Stomach (tissue), 9 donors: Measurements from ENCODE around the gene AJAP1. TPM values are rescaled to one million over a fixed set of nuclear protein-coding genes. Genes with fewer than 3 reads are reported as not detected.

Experiments used
- DNase-seq, 2 donors: peaks; one replicate each; pipeline versions ENCODE4 v3.0.0 to v3.0.0-alpha.2; 2013 to 2019
- H3K27ac ChIP-seq, 5 donors: fragments of 200-600 bp in 4 of 5; sonication (generic) in 4 of 5; one replicate each; pipeline ENCODE4 v1.5.1; 2013 to 2019; ENCODE audit warnings: mild to moderate bottlenecking in 1 of 5, moderate library complexity in 1 of 5
- H3K27me3 ChIP-seq, 3 donors: fragments of 200-600 bp; sonication (generic); one replicate each; pipeline ENCODE4 v1.5.1; 2017 to 2019; ENCODE audit warnings: mixed run types in 1 of 3
- H3K36me3 ChIP-seq, 4 donors: fragments of 200-600 bp; sonication (generic); 1 replicate in 3 of 4; 2 replicates in 1 of 4; pipeline ENCODE4 v1.5.1; 2016 to 2019
- H3K4me1 ChIP-seq, 4 donors: fragments of 200-600 bp; sonication (generic); one replicate each; pipeline ENCODE4 v1.5.1; 2016 to 2019
- H3K4me3 ChIP-seq, 4 donors: fragments of 200-600 bp; sonication (generic) in 3 of 4; one replicate each; pipeline ENCODE4 v1.5.1; 2016 to 2019; ENCODE audit warnings: mild to moderate bottlenecking in 1 of 4
- H3K9me3 ChIP-seq, 4 donors: fragments of 200-600 bp; sonication (generic); one replicate each; pipeline ENCODE4 v1.5.1; 2016 to 2019
- EP300 ChIP-seq: sonication (generic); formaldehyde crosslinking; IDR thresholded peaks from one replicate; pipeline ENCODE4 v1.6.1; 2017; ENCODE audit warnings: antibody characterized with exemption
- POLR2A ChIP-seq, 4 donors: fragments of 450-650 bp; IDR thresholded peaks; one replicate each; pipeline ENCODE4 v1.6.1; 2016; ENCODE audit warnings: antibody characterized with exemption in 4 of 4, control low read depth in 2 of 4, mild to moderate bottlenecking in 1 of 4, moderate library complexity in 1 of 4
- POLR2AphosphoS5 ChIP-seq, 3 donors: sonication (generic); formaldehyde crosslinking; IDR thresholded peaks; one replicate each; pipeline ENCODE4 v1.6.1; 2016; ENCODE audit warnings: antibody characterized with exemption in 3 of 3
- WGBS, 5 donors: extraction: QIAGEN DNeasy Blood & Tissue Kit in 3 of 5; methylation state at CpG; one replicate each; pipeline versions ENCODE4 v1.1.5 to v1.1.7; 2013 to 2018; 5-methylcytosine and 5-hydroxymethylcytosine counted together
- intact Hi-C: fragments of 100-400 bp; cut with DNase I; formaldehyde crosslinking; loops from one replicate; pipeline ENCODE4 v1.15.1; 2023; ENCODE audit warnings: low total_unique reads
- polyA plus RNA-seq, 3 donors: library from polyadenylated mRNA; stranded (reverse); fragments of 200-250 nt; gene quantifications; one replicate each; pipeline ENCODE4 v1.2.3, GENCODE V29; 2013
- total RNA-seq, 5 donors: library from RNA; depleted of rRNA; stranded (reverse); fragments of >200 nt; gene quantifications; one replicate each; pipeline versions ENCODE4 v1.1.0 to v1.2.3, GENCODE V29; 2014 to 2016
- TF ChIP-seq, protein P1 (sequence below), 7 experiments: fragments of 450-650 bp in 4 of 7; fragments of 200-600 bp in 3 of 7; sonication (generic) in 3 of 7; IDR thresholded peaks; one replicate each; pipeline ENCODE4 v1.5.1; 2016 to 2019; ENCODE audit warnings: antibody characterized with exemption in 7 of 7, control low read depth in 2 of 7, mild to moderate bottlenecking in 1 of 7
- donor health status: healthy with polysubstance abuse.
- donor health status: Bipolar disorder and iron deficiency.
- donor health status: healthy.

The AJAP1 gene
- total and polyA plus RNA-seq, 8 donors: 0.10 to 1.1 (median 0.14) TPM; not detected in 3

DNA sequence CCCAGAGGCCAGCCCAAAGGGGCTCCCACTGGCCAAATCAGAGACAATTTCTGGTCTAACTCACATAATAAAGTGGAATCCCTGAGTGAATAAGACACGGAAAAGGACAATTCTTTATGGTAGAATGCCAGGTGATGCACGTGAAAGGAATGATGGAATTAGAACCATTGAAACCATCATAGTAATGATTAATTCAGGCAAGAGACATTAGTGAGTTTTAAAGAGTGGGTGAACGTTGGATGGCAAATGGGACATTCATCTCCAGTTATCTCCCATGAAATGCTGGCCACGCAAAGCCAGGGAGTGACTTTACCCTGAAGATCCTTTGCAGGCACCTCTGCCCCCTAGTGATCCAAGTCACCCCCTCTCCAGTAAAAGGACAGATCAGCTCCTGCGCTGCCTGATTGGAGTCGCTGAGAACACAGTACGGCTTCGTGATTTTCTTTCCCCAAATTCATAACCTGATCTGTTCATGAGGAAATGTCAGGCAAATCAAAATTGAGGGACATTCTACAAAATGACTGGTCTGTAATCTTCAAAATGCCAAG lies 87.5 kb downstream of the AJAP1 start:
- Histone ChIP-seq H3K27me3 (peaks cover 0 to 40% (median 4%) of the 10 kb centered on the region in 3 donors), H3K4me3 (no peak overlapping the region), H3K4me1 (no peaks in the 10 kb centered on the region), H3K27ac (no peak overlapping the region), H3K9me3 (peaks cover 0 to 15% (median 9%) of the 10 kb centered on the region in 4 donors), H3K36me3 (no peaks in the 10 kb centered on the region)
- TF ChIP-seq EP300 (no peak), POLR2AphosphoS5 (IDR thresholded peaks at IDR 0.05) (no peak), POLR2A (IDR thresholded peaks at IDR 0.05) (no peak)
- TF ChIP-seq, protein P1, sequence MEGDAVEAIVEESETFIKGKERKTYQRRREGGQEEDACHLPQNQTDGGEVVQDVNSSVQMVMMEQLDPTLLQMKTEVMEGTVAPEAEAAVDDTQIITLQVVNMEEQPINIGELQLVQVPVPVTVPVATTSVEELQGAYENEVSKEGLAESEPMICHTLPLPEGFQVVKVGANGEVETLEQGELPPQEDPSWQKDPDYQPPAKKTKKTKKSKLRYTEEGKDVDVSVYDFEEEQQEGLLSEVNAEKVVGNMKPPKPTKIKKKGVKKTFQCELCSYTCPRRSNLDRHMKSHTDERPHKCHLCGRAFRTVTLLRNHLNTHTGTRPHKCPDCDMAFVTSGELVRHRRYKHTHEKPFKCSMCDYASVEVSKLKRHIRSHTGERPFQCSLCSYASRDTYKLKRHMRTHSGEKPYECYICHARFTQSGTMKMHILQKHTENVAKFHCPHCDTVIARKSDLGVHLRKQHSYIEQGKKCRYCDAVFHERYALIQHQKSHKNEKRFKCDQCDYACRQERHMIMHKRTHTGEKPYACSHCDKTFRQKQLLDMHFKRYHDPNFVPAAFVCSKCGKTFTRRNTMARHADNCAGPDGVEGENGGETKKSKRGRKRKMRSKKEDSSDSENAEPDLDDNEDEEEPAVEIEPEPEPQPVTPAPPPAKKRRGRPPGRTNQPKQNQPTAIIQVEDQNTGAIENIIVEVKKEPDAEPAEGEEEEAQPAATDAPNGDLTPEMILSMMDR (IDR thresholded peaks at IDR 0.05): no peak
- WGBS, 5 donors: 65 to 75% (median 69%) methylated on average over 8 of the region's 8 CpGs
- intact Hi-C loops: no loop called here
- DNase-seq: no peak

GRCh38 chr1:4743978-4744750 lies 89.8 kb downstream of the AJAP1 start:
- no peaks in the 10 kb centered on the region for H3K4me1 ChIP-seq
- peaks cover 0 to 18% (median 0%) of the 10 kb centered on the region in 3 donors for H3K27me3 ChIP-seq
- DNase-seq: no peak
- TF ChIP-seq, protein P1 (IDR thresholded peaks at IDR 0.05): no peak
- TF ChIP-seq POLR2A (IDR thresholded peaks at IDR 0.05) (no peak), EP300 (no peak), POLR2AphosphoS5 (IDR thresholded peaks at IDR 0.05) (no peak)
- WGBS, 5 donors: 79 to 83% (median 80%) methylated on average over 17 of the region's 17 CpGs
- intact Hi-C loops: no loop called here
- H3K4me3 ChIP-seq: no peak overlapping the region
- no peaks in the 10 kb centered on the region for H3K36me3 ChIP-seq
- peaks cover 0 to 2% (median 0%) of the 10 kb centered on the region in 4 donors for H3K9me3 ChIP-seq
- no peak overlapping the region for H3K27ac ChIP-seq

- Histone ChIP-seq H3K4me3 (no peak overlapping the region), H3K4me1 (no peaks in the 10 kb centered on the region), H3K27me3 (peaks cover 0 to 12% (median 0%) of the 10 kb centered on the region in 3 donors), H3K36me3 (no peaks in the 10 kb centered on the region), H3K27ac (no peak overlapping the region), H3K9me3 (no peaks in the 10 kb centered on the region)
- intact Hi-C loops: no loop called here
- no peak for DNase-seq
- 39 to 55% (median 48%) methylated on average over 7 of the region's 7 CpGs for WGBS, 5 donors
- TF ChIP-seq EP300: no peak
- no peak for TF ChIP-seq POLR2AphosphoS5 (IDR thresholded peaks at IDR 0.05)
- TF ChIP-seq, protein P1 (IDR thresholded peaks at IDR 0.05): no peak
- no peak for TF ChIP-seq POLR2A (IDR thresholded peaks at IDR 0.05)
Observed at GRCh38 chr1:4745560-4745959, 91.2 kb downstream of the AJAP1 start.

DNA sequence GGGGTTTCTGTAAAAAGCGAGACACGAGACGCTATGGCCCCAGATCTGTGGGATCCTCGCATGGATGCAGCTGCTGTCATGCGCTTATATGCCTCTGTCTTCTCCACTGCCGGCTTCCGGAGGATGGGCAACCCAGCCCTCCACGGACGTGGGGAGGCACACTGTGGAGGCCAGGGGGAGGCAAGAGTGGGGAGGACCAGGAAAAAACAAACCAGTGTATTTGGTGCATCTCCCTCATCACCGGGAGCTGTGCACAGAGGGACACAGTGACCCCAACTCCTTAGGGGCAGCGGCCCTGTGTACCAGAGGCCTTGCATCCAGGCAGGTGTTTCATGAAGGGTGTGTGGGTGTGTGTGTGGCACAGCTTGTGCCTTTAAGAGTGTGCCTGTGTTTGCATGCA lies 95.0 kb downstream of the AJAP1 start:
- TF ChIP-seq EP300: no peak
- no peak for TF ChIP-seq POLR2AphosphoS5 (IDR thresholded peaks at IDR 0.05)
- no peak for TF ChIP-seq POLR2A (IDR thresholded peaks at IDR 0.05)
- TF ChIP-seq, protein P1 (IDR thresholded peaks at IDR 0.05): no peak
- WGBS, 5 donors: 80 to 88% (median 83%) methylated on average over 10 to 11 of the region's 11 CpGs
- Histone ChIP-seq H3K27me3 (no peaks in the 10 kb centered on the region), H3K27ac (no peak overlapping the region), H3K9me3 (peaks cover 0 to 11% (median 9%) of the 10 kb centered on the region in 4 donors), H3K4me3 (no peak overlapping the region), H3K36me3 (no peaks in the 10 kb centered on the region), H3K4me1 (no peaks in the 10 kb centered on the region)
- DNase-seq: no peak
- intact Hi-C loops: no loop called here
